Neural progenitor cell (in vitro differentiated cells): ENCODE data around the gene ALG1. TPM values are rescaled to one million over a fixed set of nuclear protein-coding genes. Genes with fewer than 3 reads are reported as not detected.
A peak's percentile ranks its signal among the peaks of the same experiment; 100 is the strongest.

Source experiments
- DNase-seq: peaks from one replicate; pipeline ENCODE4 v3.0.0-alpha.2; 2016; ENCODE audit warnings: low spot score
- H2AFZ ChIP-seq: fragments of 200-600 bp; sonication (generic); replicated peaks from 2 replicates; pipeline ENCODE4 v1.6.1; 2016; ENCODE audit warnings: antibody characterized with exemption
- H3F3A ChIP-seq: fragments of 200-600 bp; sonication (generic); 2 replicates; pipeline ENCODE4 v1.6.1; 2016; ENCODE audit warnings: antibody characterized with exemption, low read depth
- H3K27ac ChIP-seq: fragments of 200-600 bp; sonication (generic); 2 replicates; pipeline ENCODE4 v1.5.1; 2016; ENCODE audit warnings: mild to moderate bottlenecking
- H3K27me3 ChIP-seq: fragments of 200-600 bp; sonication (generic); 2 replicates; pipeline ENCODE4 v1.6.1; 2016; ENCODE audit warnings: mild to moderate bottlenecking, moderate library complexity
- H3K36me3 ChIP-seq: fragments of 200-600 bp; sonication (generic); 2 replicates; pipeline ENCODE4 v1.5.1; 2016
- H3K4me1 ChIP-seq: fragments of 200-600 bp; sonication (generic); 2 replicates; pipeline ENCODE4 v1.6.1; 2016; ENCODE audit warnings: mixed run types
- H3K4me2 ChIP-seq: fragments of 200-600 bp; sonication (generic); 2 replicates; pipeline ENCODE4 v1.6.1; 2016
- H3K4me3 ChIP-seq: fragments of 200-600 bp; sonication (generic); 2 replicates; pipeline ENCODE4 v1.5.1; 2016
- H3K79me2 ChIP-seq: fragments of 200-600 bp; sonication (generic); 2 replicates; pipeline ENCODE4 v1.6.1; 2016; ENCODE audit warnings: low read depth
- H3K9ac ChIP-seq: fragments of 200-600 bp; sonication (generic); 2 replicates; pipeline ENCODE4 v1.6.1; 2016
- H3K9me3 ChIP-seq: fragments of 200-600 bp; sonication (generic); 2 replicates; pipeline ENCODE4 v1.5.1; 2016; ENCODE audit warnings: low read depth
- H4K20me1 ChIP-seq: fragments of 200-600 bp; sonication (generic); 2 replicates; pipeline ENCODE4 v1.6.1; 2016; ENCODE audit warnings: low read depth
- H3K27ac Mint-ChIP-seq: 3 replicates; pipeline ENCODE4 v1.8.0; 2021; ENCODE audit warnings: mixed read lengths
- H3K27me3 Mint-ChIP-seq: 2 replicates; pipeline ENCODE4 v1.8.0; 2022; ENCODE audit warnings: low read depth, mild to moderate bottlenecking, inconsistent platforms, moderate library complexity, mixed read lengths; ENCODE audit not compliant: insufficient read depth
- H3K36me3 Mint-ChIP-seq: 3 replicates; pipeline ENCODE4 v1.8.0; 2021; ENCODE audit warnings: mixed read lengths
- H3K4me1 Mint-ChIP-seq: 3 replicates; pipeline ENCODE4 v1.8.0; 2021; ENCODE audit warnings: mixed read lengths
- H3K4me3 Mint-ChIP-seq: 3 replicates; pipeline ENCODE4 v1.8.0; 2021; ENCODE audit warnings: mild to moderate bottlenecking, moderate library complexity, mixed read lengths
- H3K9me3 Mint-ChIP-seq: 3 replicates; pipeline ENCODE4 v1.8.0; 2020; ENCODE audit warnings: mixed read lengths
- CTCF ChIP-seq: fragments of 200-600 bp; sonication (generic); IDR thresholded peaks from 2 replicates; pipeline ENCODE4 v1.5.1; 2017; ENCODE audit warnings: antibody characterized with exemption, mild to moderate bottlenecking
- EZH2 ChIP-seq: fragments of 200-600 bp; sonication (generic); IDR thresholded peaks from 2 replicates; pipeline ENCODE4 v1.6.1; 2017; ENCODE audit warnings: antibody characterized with exemption, mild to moderate bottlenecking, moderate library complexity
- EZH2phosphoT487 ChIP-seq: fragments of 200-600 bp; sonication (generic); IDR thresholded peaks from 2 replicates; pipeline ENCODE4 v1.6.1; 2017; ENCODE audit warnings: antibody characterized with exemption
- total RNA-seq: library from RNA; depleted of rRNA; stranded (reverse); fragments of >200 nt; gene quantifications from 2 replicates; pipeline ENCODE4 v1.2.3, GENCODE V29; 2015; ENCODE audit warnings: low replicate concordance

Gene ALG1
- total RNA-seq, 1 donor from 2014 or later: 6.1 TPM

DNA sequence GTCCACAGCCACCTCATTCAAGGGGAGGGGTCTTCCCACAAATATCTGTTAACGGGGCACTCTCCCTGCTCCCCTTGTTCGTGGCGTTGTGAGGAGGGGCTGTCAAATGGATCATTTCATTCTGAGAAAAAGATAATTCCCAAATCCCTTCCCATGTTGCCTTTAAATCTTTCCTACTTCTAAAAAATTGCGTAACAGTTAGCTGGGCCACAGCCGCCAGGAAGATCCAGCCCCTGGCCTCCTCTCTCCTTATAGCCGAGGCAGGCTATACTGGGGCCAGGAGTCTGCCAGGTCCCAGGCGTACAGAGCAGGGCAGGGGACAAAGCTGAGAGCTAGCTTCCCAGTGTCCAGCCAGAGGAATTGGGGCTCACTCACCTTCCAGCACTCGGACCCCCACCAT lies 6.3 kb upstream of the ALG1 start:
- Mint-ChIP-seq H3K4me1 (no peaks in the 10 kb centered on the region), H3K27me3 (peaks cover 6% of the 10 kb centered on the region), H3K4me3 (no peak overlapping the region), H3K9me3 (no peaks in the 10 kb centered on the region), H3K27ac (no peak overlapping the region), H3K36me3 (no peaks in the 10 kb centered on the region)
- Histone ChIP-seq H2AFZ (no peak overlapping the region), H3K4me3 (no peak overlapping the region), H3K27ac (no peak overlapping the region), H3K4me2 (no peak overlapping the region), H3K9ac (peak overlapping the region; percentile 32), H3K9me3 (no peaks in the 10 kb centered on the region), H4K20me1 (no peaks in the 10 kb centered on the region), H3K79me2 (no peaks in the 10 kb centered on the region), H3K36me3 (no peaks in the 10 kb centered on the region), H3F3A (peaks cover 2% of the 10 kb centered on the region), H3K27me3 (no peaks in the 10 kb centered on the region), H3K4me1 (no peaks in the 10 kb centered on the region)
- DNase-seq: no peak
- TF ChIP-seq EZH2phosphoT487: no peak
- TF ChIP-seq CTCF: no peak
- TF ChIP-seq EZH2: no peak

DNA sequence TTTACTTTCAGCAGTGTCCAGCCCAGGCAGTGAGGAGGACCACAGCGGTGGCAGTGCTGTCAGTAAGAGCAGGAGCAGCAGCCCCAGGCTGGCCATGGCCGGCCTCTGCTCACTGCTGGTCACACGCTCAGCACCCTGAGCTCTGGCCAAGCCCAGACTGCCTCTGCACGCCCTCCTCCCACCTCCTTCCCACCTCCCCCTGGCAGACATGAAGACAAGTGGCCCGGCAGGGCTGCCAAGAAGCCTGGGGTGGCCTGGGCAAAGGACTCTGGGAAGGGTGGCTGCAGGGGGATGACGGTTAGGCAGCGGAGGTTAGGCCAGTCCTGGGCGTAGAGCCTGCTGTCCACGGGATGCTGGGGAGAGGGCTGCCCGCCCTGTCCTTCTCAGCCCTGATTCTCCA lies 5.8 kb upstream of the ALG1 start, which contains the start of gene C16orf89:
C16orf89 (minus strand) TSS at position 144 of the 400 bp plus-strand sequence; CDS start at position 96, 48 bp downstream.
- H3K27ac Mint-ChIP-seq: no peak within 1 kb of the TSS
- no peak for DNase-seq
- no peaks in the 10 kb centered on the region for H4K20me1 ChIP-seq
- no peak within 1 kb of the TSS for H3K27ac ChIP-seq
- H3K4me2 ChIP-seq: no peak within 1 kb of the TSS
- H3K9me3 ChIP-seq: no peaks in the 10 kb centered on the region
- TF ChIP-seq EZH2phosphoT487 (no peak), CTCF (no peak), EZH2 (no peak)
- peaks cover 7% of the 10 kb centered on the region for H3K27me3 Mint-ChIP-seq
- H3K9ac ChIP-seq: peak within 1 kb of the TSS; percentile 32
- H3F3A ChIP-seq: no peaks in the 10 kb centered on the region
- no peak within 1 kb of the TSS for H2AFZ ChIP-seq
- no peaks in the 10 kb centered on the region for H3K9me3 Mint-ChIP-seq
- no peak within 1 kb of the TSS for H3K4me3 Mint-ChIP-seq
- H3K36me3 Mint-ChIP-seq: no peaks in the 10 kb centered on the region
- H3K4me1 Mint-ChIP-seq: no peaks in the 10 kb centered on the region
- no peaks in the 10 kb centered on the region for H3K4me1 ChIP-seq
- H3K79me2 ChIP-seq: no peaks in the 10 kb centered on the region
- no peak within 1 kb of the TSS for H3K4me3 ChIP-seq
- no peaks in the 10 kb centered on the region for H3K36me3 ChIP-seq
- H3K27me3 ChIP-seq: no peaks in the 10 kb centered on the region

GRCh38 chr16:5066511-5066910 lies 5.1 kb upstream of the ALG1 start:
- H3K36me3 ChIP-seq: no peaks in the 10 kb centered on the region
- no peaks in the 10 kb centered on the region for H3F3A ChIP-seq
- Mint-ChIP-seq H3K36me3 (no peaks in the 10 kb centered on the region), H3K9me3 (no peaks in the 10 kb centered on the region), H3K4me1 (no peaks in the 10 kb centered on the region), H3K27ac (no peak overlapping the region), H3K4me3 (no peak overlapping the region), H3K27me3 (peaks cover 8% of the 10 kb centered on the region)
- H2AFZ ChIP-seq: no peak overlapping the region
- no peak overlapping the region for H3K27ac ChIP-seq
- H4K20me1 ChIP-seq: no peaks in the 10 kb centered on the region
- H3K9me3 ChIP-seq: no peaks in the 10 kb centered on the region
- no peaks in the 10 kb centered on the region for H3K27me3 ChIP-seq
- DNase-seq: no peak
- no peak overlapping the region for H3K4me3 ChIP-seq
- no peak overlapping the region for H3K4me2 ChIP-seq
- TF ChIP-seq EZH2phosphoT487 (no peak), CTCF (no peak), EZH2 (no peak)
- H3K9ac ChIP-seq: peak overlapping the region; percentile 28
- no peaks in the 10 kb centered on the region for H3K4me1 ChIP-seq
- H3K79me2 ChIP-seq: no peaks in the 10 kb centered on the region
